A673 (cell line): Measurements from ENCODE around the gene SPATA2.

Experiments used
- EZH2 ChIP-seq: fragments of 200-600 bp; sonication (generic); IDR thresholded peaks from 2 replicates; pipeline ENCODE4 v1.6.1; 2017; ENCODE audit warnings: borderline replicate concordance, low read depth, mild to moderate bottlenecking, mixed read lengths, antibody characterized with exemption, low read length; ENCODE audit not compliant: poor library complexity, severe bottlenecking
- TF ChIP-seq, protein P1 (sequence below): fragments of 300-800, 200-600 bp; sonication (generic); conservative IDR thresholded peaks from 2 replicates; pipeline ENCODE4 v1.5.1; 2017; ENCODE audit warnings: low read depth, mild to moderate bottlenecking, antibody characterized with exemption, low read length, moderate library complexity, mixed read lengths

DNA sequence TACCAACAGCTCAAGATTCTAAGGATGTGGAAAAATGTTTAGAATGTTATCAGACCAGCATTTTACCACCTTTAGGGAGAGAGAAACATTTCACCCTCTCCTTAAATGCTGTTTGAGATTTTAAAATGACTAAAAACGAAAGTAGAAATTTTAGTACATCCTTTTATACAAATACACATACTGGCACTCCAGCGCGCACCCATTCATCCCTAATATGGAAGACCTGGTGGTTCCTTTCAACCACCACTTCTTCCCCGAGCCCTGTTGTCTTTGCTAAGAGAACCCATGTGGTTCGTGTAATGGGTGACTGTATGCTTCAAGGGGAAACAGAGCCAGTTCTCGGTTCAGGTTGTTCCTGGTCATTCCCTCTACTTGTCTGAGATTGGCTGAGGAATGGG lies 21.3 kb downstream of the SPATA2 start:
- TF ChIP-seq, protein P1, sequence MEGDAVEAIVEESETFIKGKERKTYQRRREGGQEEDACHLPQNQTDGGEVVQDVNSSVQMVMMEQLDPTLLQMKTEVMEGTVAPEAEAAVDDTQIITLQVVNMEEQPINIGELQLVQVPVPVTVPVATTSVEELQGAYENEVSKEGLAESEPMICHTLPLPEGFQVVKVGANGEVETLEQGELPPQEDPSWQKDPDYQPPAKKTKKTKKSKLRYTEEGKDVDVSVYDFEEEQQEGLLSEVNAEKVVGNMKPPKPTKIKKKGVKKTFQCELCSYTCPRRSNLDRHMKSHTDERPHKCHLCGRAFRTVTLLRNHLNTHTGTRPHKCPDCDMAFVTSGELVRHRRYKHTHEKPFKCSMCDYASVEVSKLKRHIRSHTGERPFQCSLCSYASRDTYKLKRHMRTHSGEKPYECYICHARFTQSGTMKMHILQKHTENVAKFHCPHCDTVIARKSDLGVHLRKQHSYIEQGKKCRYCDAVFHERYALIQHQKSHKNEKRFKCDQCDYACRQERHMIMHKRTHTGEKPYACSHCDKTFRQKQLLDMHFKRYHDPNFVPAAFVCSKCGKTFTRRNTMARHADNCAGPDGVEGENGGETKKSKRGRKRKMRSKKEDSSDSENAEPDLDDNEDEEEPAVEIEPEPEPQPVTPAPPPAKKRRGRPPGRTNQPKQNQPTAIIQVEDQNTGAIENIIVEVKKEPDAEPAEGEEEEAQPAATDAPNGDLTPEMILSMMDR: no peak
- TF ChIP-seq EZH2: no peak
